Measurements from ENCODE around the gene SPRN. TPM values are rescaled to one million over a fixed set of nuclear protein-coding genes. Genes with fewer than 3 reads are reported as not detected.

The SPRN gene
- total RNA-seq, 6 experiments from 2014 or later, result 0.07 to 15.1 (median 0.11) TPM; not detected in 1

- WGBS (ENCODE audit: insufficient coverage, low coverage, low lambda C conversion rate, missing lambda C conversion rate), result 93% methylated on average over 2 of the region's 12 CpGs
- DNase-seq (peak in 1 of 3 donors; percentile 30), ATAC-seq (no peak)
- TF ChIP-seq CTCF (IDR thresholded peaks at IDR 0.05), result no peak
- TF ChIP-seq POLR2A (IDR thresholded peaks at IDR 0.05), result no peak
- no peaks in the 10 kb centered on the region for H3K27me3 ChIP-seq
- H3K4me3 ChIP-seq, result no peak overlapping the region
- H3K36me3 ChIP-seq, result no peaks in the 10 kb centered on the region
- H3K9me3 ChIP-seq, result peaks cover 0 to 18% (median 5%) of the 10 kb centered on the region in 4 donors
- intact Hi-C loops (cut with DNase I), result no loop called here
- no peaks in the 10 kb centered on the region for H3K4me1 ChIP-seq
- no peak overlapping the region for H3K27ac ChIP-seq
Observed at GRCh38 chr10:133444342-133445267, 20.2 kb upstream of the SPRN start.

GRCh38 chr10:133442967-133443924 lies 18.8 kb upstream of the SPRN start:
- DNase-seq, result peak in 1 of 3 donors; percentile 46
- no peaks in the 10 kb centered on the region for H3K36me3 ChIP-seq
- no peak overlapping the region for H3K4me3 ChIP-seq
- H3K9me3 ChIP-seq, result peaks cover 0 to 9% (median 5%) of the 10 kb centered on the region in 4 donors
- intact Hi-C loops (cut with DNase I), result no loop called here
- 87% methylated on average over 7 of the region's 16 CpGs for WGBS (ENCODE audit: insufficient coverage, low coverage, low lambda C conversion rate, missing lambda C conversion rate)
- no peak for ATAC-seq
- TF ChIP-seq CTCF (IDR thresholded peaks at IDR 0.05) (no peak), POLR2A (IDR thresholded peaks at IDR 0.05) (no peak)
- no peaks in the 10 kb centered on the region for H3K27me3 ChIP-seq
- peaks cover 0 to 4% (median 0%) of the 10 kb centered on the region in 4 donors for H3K4me1 ChIP-seq
- no peak overlapping the region for H3K27ac ChIP-seq

- WGBS (ENCODE audit: insufficient coverage, low coverage, low lambda C conversion rate, missing lambda C conversion rate), result 88% methylated on average over 4 of the region's 23 CpGs
Observed at GRCh38 chr10:133442191-133442966, 18.0 kb upstream of the SPRN start.

More at GRCh38 chr10:133442191-133442966, 18.0 kb upstream of the SPRN start:
- TF ChIP-seq POLR2A (IDR thresholded peaks at IDR 0.05) (no peak), CTCF (IDR thresholded peaks at IDR 0.05) (no peak)
- Histone ChIP-seq H3K27ac (no peak overlapping the region), H3K4me3 (no peak overlapping the region), H3K27me3 (no peaks in the 10 kb centered on the region), H3K4me1 (peaks cover 0 to 4% (median 0%) of the 10 kb centered on the region in 4 donors), H3K36me3 (no peaks in the 10 kb centered on the region), H3K9me3 (peaks cover 0 to 3% (median under 1%) of the 10 kb centered on the region in 4 donors)
- intact Hi-C loops (cut with DNase I), result no loop called here
- ATAC-seq (no peak), DNase-seq (peak in 1 of 3 donors; percentile 38)

All from right lobe of liver (tissue), 6 donors.